H1 (cell line): ENCODE measurements around the gene DOCK1.

Source experiments
- CREB1 ChIP-seq: IDR thresholded peaks from 2 replicates; pipeline ENCODE4 v1.6.1; 2012; ENCODE audit warnings: inconsistent platforms
- KDM1A ChIP-seq: fragments of 200-600, 300-600 bp; sonication (generic); IDR thresholded peaks from 2 replicates; pipeline ENCODE4 v1.7.1; 2016; ENCODE audit warnings: mild to moderate bottlenecking, low read length, borderline replicate concordance
- NRF1 ChIP-seq: IDR thresholded peaks from 2 replicates; pipeline ENCODE4 v1.6.1; 2011; ENCODE audit warnings: mild to moderate bottlenecking, low read depth, low read length, improper control_type of control experiment
- POLR2AphosphoS5 ChIP-seq: IDR thresholded peaks from 2 replicates; pipeline ENCODE4 v1.6.1; 2011; ENCODE audit warnings: low read depth, low read length
- SAP30 ChIP-seq: fragments of 300-600 bp; sonication (generic); IDR thresholded peaks from 2 replicates; pipeline ENCODE4 v1.7.1; 2012; ENCODE audit warnings: low read length, moderate library complexity, mild to moderate bottlenecking, inconsistent platforms; ENCODE audit not compliant: insufficient read depth, insufficient replicate concordance
- SIX5 ChIP-seq: IDR thresholded peaks from 2 replicates; pipeline ENCODE4 v1.6.1; 2011; ENCODE audit warnings: mild to moderate bottlenecking, low read depth, low read length
- SRF ChIP-seq: IDR thresholded peaks from 2 replicates; pipeline ENCODE4 v1.6.1; 2011; ENCODE audit warnings: mild to moderate bottlenecking, low read depth, low read length, moderate library complexity
- TF ChIP-seq, protein P1 (sequence below), 3 experiments: IDR thresholded peaks; 1 replicate in 2 of 3; 2 replicates in 1 of 3; pipeline versions ENCODE4 v1.5.1 to v1.6.1; 2011; ENCODE audit warnings: low read length in 3 of 3, mild to moderate bottlenecking in 3 of 3, inconsistent platforms in 2 of 3, low read depth in 1 of 3, moderate library complexity in 1 of 3; ENCODE audit not compliant: insufficient read depth in 1 of 3; ENCODE audit errors: control extremely low read depth in 1 of 3

DNA sequence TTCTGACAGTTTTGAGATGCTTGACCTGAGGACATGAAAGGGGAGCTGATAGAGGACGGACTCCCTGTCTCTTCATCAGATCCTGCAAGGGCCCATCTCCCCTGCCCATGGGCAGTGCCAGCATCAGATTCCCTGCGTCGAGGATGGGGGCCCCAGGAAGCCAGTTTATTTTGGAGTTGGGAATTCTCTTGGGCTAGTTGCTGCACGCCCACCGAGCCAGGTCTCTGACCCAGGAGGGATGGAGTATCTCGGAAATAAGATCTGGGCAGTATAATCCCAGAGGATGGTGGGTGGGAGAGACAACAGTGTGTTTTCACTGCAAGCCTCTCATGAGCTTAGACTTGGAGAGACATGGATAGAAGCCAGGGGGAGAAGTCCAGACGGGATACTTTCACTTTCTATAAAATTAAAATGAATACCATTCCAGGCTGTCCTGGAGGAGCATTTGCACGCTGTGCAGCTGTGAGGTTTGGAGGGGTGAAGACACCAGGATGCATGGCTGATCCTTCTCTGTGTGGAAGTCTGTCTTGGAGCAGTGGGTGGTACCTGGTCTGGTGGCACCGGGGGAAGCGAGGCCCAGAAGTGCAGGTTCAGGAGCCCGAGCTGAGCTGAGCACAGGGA lies 25.8 kb downstream of the DOCK1 start:
- TF ChIP-seq KDM1A (no peak), NRF1 (no peak), SRF (no peak), CREB1 (no peak), POLR2AphosphoS5 (no peak), SAP30 (no peak), SIX5 (no peak)
- TF ChIP-seq, protein P1, sequence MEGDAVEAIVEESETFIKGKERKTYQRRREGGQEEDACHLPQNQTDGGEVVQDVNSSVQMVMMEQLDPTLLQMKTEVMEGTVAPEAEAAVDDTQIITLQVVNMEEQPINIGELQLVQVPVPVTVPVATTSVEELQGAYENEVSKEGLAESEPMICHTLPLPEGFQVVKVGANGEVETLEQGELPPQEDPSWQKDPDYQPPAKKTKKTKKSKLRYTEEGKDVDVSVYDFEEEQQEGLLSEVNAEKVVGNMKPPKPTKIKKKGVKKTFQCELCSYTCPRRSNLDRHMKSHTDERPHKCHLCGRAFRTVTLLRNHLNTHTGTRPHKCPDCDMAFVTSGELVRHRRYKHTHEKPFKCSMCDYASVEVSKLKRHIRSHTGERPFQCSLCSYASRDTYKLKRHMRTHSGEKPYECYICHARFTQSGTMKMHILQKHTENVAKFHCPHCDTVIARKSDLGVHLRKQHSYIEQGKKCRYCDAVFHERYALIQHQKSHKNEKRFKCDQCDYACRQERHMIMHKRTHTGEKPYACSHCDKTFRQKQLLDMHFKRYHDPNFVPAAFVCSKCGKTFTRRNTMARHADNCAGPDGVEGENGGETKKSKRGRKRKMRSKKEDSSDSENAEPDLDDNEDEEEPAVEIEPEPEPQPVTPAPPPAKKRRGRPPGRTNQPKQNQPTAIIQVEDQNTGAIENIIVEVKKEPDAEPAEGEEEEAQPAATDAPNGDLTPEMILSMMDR (IDR thresholded peaks at IDR 0.05; ENCODE audit: control extremely low read depth in 1 of 3, insufficient read depth in 1 of 3, low read depth in 1 of 3, low read length in 3 of 3): no peak
